A549 (cell line): ENCODE measurements around the gene SLF2. TPM values are rescaled to one million over a fixed set of nuclear protein-coding genes. Genes with fewer than 3 reads are reported as not detected.

Experiments used
- ATAC-seq, 2 experiments: fragments of 200-7000 bp in 1 of 2; fragments of >200 bp in 1 of 2; cut with Nextera tagmentation in 1 of 2; cut with Tn5 transposase in 1 of 2; 3 replicates each; pipeline versions ENCODE4 v1.8.0 to v1.9.1; 2018 to 2020; ENCODE audit warnings: mild to moderate bottlenecking in 1 of 2, moderate library complexity in 1 of 2
- CTCF ChIA-PET: fragments of 300-600 bp; sonication (Branson Sonifier 250); formaldehyde crosslinking; extraction: SDS; loops from one replicate; lab custom pipeline; 2021; ENCODE audit warnings: antibody characterized with exemption, inconsistent platforms; lab: Yijun Ruan, JAX
- POLR2A ChIA-PET: fragments of 350-600 bp; formaldehyde crosslinking; extraction: SDS; loops from one replicate; lab custom pipeline; 2021; ENCODE audit warnings: antibody characterized with exemption, inconsistent platforms; lab: Yijun Ruan, JAX
- DNase-seq, 2 experiments: peaks; one replicate each; pipeline versions ENCODE4 v3.0.0 to v3.0.0-alpha.2; 2011 to 2016; ENCODE audit warnings: low read depth in 1 of 2, low spot score in 1 of 2
- FAIRE-seq: peaks from 2 replicates; lab custom pipeline; 2011; peaks lifted over from hg19 to GRCh38; lab: Jason Lieb, UNC
- H3K27ac ChIP-seq, 2 experiments: fragments of >200 bp; sonication (Bioruptor Twin); formaldehyde crosslinking; 3 replicates each; pipeline ENCODE4 v1.5.1; 2016 to 2017
- H3K4me1 ChIP-seq: fragments of >200 bp; sonication (Bioruptor Twin); formaldehyde crosslinking; 3 replicates; pipeline ENCODE4 v1.6.1; 2016
- H3K4me2 ChIP-seq: fragments of >200 bp; sonication (Bioruptor Twin); formaldehyde crosslinking; 3 replicates; pipeline ENCODE4 v1.6.1; 2016
- H3K4me3 ChIP-seq: fragments of >200 bp; sonication (Bioruptor Twin); formaldehyde crosslinking; 3 replicates; pipeline ENCODE4 v1.5.1; 2016
- H3K9me3 ChIP-seq: fragments of >200 bp; sonication (Bioruptor Twin); formaldehyde crosslinking; 3 replicates; pipeline ENCODE4 v1.6.1; 2016
- CEBPB ChIP-seq, 2 experiments: fragments of >200 bp in 1 of 2; sonication (Bioruptor Twin) in 1 of 2; formaldehyde crosslinking in 1 of 2; IDR thresholded peaks; 2 replicates each; pipeline ENCODE4 v1.6.1; 2012 to 2016
- ESRRA ChIP-seq: fragments of 150-350 bp; IDR thresholded peaks from 2 replicates; pipeline ENCODE4 v1.6.1; 2014; ENCODE audit warnings: mild to moderate bottlenecking, low read length, borderline replicate concordance
- FOSB ChIP-seq: fragments of 250-450 bp; sonication (Bioruptor Pico); IDR thresholded peaks from 2 replicates; pipeline ENCODE4 v1.5.0; 2020; ENCODE audit warnings: mild to moderate bottlenecking, moderate library complexity
- GATA3 ChIP-seq: IDR thresholded peaks from 2 replicates; pipeline ENCODE4 v1.6.1; 2012; ENCODE audit warnings: borderline replicate concordance
- HOXB13 ChIP-seq: fragments of 250-450 bp; sonication (Bioruptor Pico); IDR thresholded peaks from 2 replicates; pipeline ENCODE4 v1.5.0; 2020; ENCODE audit warnings: low read depth, mild to moderate bottlenecking, moderate library complexity
- MAFK ChIP-seq: fragments of 450-650 bp; IDR thresholded peaks from 2 replicates; pipeline ENCODE4 v1.6.1; 2014; ENCODE audit not compliant: partially characterized antibody
- NFE2L2 ChIP-seq: fragments of 150-350 bp; conservative IDR thresholded peaks from 2 replicates; pipeline ENCODE4 v1.6.1; 2014; ENCODE audit warnings: low read length
- NPAS2 ChIP-seq: fragments of 250-450 bp; sonication (Bioruptor Pico); IDR thresholded peaks from 2 replicates; pipeline ENCODE4 v1.8.0; 2022; ENCODE audit warnings: mild to moderate bottlenecking, moderate library complexity, borderline replicate concordance
- POLR2AphosphoS2 ChIP-seq: conservative IDR thresholded peaks from 2 replicates; pipeline ENCODE4 v1.6.1; 2012; ENCODE audit warnings: low read length, improper control_type of control experiment, inconsistent platforms
- RAD21 ChIP-seq, 2 experiments: fragments of >200 bp in 1 of 2; sonication (Bioruptor Twin) in 1 of 2; formaldehyde crosslinking in 1 of 2; IDR thresholded peaks in 1 of 2; conservative IDR thresholded peaks in 1 of 2; 2 replicates in 1 of 2; 3 replicates in 1 of 2; pipeline ENCODE4 v1.6.1; 2012 to 2018; ENCODE audit warnings: inconsistent platforms in 1 of 2
- SMC3 ChIP-seq: fragments of >200 bp; sonication (Bioruptor Twin); formaldehyde crosslinking; IDR thresholded peaks from 3 replicates; pipeline ENCODE4 v1.6.1; 2018; ENCODE audit warnings: inconsistent platforms
- WGBS: methylation state at CpG from one replicate; pipeline ENCODE4 v1.1.6; 2017; ENCODE audit errors: missing lambda C conversion rate; 5-methylcytosine and 5-hydroxymethylcytosine counted together
- polyA plus RNA-seq, 4 experiments: library from polyadenylated mRNA; depleted of rRNA in 3 of 4; stranded (reverse); fragments of >200 nt; fragmentation: RNase III in 1 of 4; extraction: RNeasy Plus Mini Kit Qiagen cat#74134 plus additional on column Dnase treatment in 1 of 4; gene quantifications; 2 replicates in 3 of 4; 3 replicates in 1 of 4; pipeline ENCODE4 v1.2.3, GENCODE V29; 2011 to 2017
- TF ChIP-seq, protein P1 (sequence below): fragments of 150-350 bp; IDR thresholded peaks from 2 replicates; pipeline ENCODE4 v1.6.1; 2014; ENCODE audit warnings: low read depth, mild to moderate bottlenecking, low read length
- TF ChIP-seq, protein P2 (sequence below): fragments of 250-450 bp; sonication (Bioruptor Pico); IDR thresholded peaks from 2 replicates; pipeline ENCODE4 v1.5.0; 2020; ENCODE audit warnings: low read depth, mild to moderate bottlenecking, moderate library complexity
- TF ChIP-seq, protein P3 (sequence below): fragments of 450-650 bp; IDR thresholded peaks from 2 replicates; pipeline ENCODE4 v1.6.1; 2014; ENCODE audit warnings: antibody characterized with exemption

Gene SLF2
- polyA plus RNA-seq, 2 of the 4 experiments (the other 2 are of a cell fraction), result 13.0 to 16.6 TPM

DNA sequence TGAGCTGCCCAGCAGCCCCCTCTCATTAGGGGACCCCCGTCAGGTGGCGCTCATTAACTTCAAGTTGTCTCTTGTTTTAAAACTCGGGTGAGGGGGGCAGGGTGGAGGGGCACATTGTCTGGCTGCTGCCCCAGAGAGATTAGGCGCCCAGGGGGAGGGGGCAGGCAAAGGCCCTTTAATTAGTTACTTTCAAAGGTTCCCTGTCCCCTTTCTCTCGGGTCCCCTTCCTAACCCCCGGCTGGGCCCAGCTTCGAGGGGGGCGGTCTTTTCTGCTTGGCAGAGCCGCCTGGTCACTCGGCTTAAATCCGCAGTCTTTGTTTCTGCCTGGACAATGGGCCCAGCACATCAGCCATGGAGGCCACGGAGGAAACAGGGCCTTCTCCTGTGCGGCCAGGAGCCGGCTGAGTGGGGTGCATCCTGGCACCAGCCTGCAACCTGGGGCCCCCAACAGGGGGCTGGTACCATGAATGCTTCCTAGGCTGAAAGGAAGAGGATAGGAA lies 38.9 kb upstream of the SLF2 start:
- POLR2A ChIA-PET, result no interaction called here
- Histone ChIP-seq H3K4me3 (no peak overlapping the region), H3K9me3 (no peaks in the 10 kb centered on the region), H3K4me2 (no peak overlapping the region), H3K4me1 (peaks cover 22% of the 10 kb centered on the region; the same call in 2 of the 3 replicates), H3K27ac (0 out of 6 replicates have a peak overlapping the region, but pooled peaks of 1 of the 2 experiments have one; percentile 28)
- CTCF ChIA-PET, result interaction anchor here (0.6 to 15.9 kb wide), 10 partner anchors 9 to 392 kb away, joined by 3 to 289 read pairs (median 6); partner anchors contain the start of gene PAX2
- WGBS, result 74% methylated on average over 11 of the region's 14 CpGs
- no peak for FAIRE-seq
- DNase-seq, result no peak
- no peak for TF ChIP-seq NFE2L2
- TF ChIP-seq, protein P1, sequence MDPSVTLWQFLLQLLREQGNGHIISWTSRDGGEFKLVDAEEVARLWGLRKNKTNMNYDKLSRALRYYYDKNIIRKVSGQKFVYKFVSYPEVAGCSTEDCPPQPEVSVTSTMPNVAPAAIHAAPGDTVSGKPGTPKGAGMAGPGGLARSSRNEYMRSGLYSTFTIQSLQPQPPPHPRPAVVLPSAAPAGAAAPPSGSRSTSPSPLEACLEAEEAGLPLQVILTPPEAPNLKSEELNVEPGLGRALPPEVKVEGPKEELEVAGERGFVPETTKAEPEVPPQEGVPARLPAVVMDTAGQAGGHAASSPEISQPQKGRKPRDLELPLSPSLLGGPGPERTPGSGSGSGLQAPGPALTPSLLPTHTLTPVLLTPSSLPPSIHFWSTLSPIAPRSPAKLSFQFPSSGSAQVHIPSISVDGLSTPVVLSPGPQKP, result no peak
- TF ChIP-seq SMC3, result no peak
- TF ChIP-seq RAD21 (conservative IDR thresholded peaks at IDR 0.05 in 1 of 2, IDR thresholded peaks at IDR 0.05 in 1 of 2), result no peak
- TF ChIP-seq HOXB13, result no peak
- TF ChIP-seq, protein P2, sequence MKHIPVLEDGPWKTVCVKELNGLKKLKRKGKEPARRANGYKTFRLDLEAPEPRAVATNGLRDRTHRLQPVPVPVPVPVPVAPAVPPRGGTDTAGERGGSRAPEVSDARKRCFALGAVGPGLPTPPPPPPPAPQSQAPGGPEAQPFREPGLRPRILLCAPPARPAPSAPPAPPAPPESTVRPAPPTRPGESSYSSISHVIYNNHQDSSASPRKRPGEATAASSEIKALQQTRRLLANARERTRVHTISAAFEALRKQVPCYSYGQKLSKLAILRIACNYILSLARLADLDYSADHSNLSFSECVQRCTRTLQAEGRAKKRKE, result no peak
- no peak for TF ChIP-seq ESRRA
- TF ChIP-seq FOSB, result no peak
- no peak for TF ChIP-seq POLR2AphosphoS2
- no peak for TF ChIP-seq NPAS2 (CRISPR knock-in tag)
- no peak for ATAC-seq

DNA sequence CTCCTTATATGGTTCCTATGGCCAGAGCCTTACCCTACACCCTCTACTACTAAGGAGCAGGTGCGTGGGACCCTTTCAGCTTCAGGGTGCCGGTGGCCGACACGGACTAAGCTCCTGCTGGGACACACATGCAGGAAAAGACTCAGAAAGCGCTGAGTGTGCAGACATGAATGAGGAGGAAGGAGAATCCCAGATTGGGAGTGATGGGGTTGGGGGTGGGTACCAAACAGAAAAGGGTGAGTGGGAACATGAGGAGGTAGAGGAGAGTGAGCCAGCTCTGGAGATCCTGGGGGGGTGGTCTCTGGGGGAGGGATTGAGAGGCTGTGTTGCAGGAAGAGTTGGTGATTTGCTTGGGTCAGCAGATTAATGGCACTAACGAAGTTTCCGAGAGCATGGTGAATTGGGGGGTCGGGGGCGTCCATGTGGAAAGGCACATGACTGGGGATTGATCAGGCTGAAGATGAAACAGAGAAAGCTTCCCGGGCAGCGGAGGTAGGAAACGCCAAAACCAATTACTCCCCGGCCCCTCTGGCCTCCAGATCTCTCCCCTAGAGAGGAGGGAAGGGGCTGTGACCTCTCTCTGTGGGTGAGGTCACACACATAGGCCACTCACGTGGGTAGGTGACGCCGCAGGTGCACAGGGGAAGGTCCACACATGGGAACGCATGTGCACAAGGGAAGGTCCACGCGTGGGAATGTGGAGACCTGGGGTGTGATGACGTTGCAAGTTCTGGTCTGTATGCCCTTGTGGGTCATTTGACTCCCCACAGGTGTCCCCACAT lies 37.9 kb upstream of the SLF2 start:
- Histone ChIP-seq H3K4me2 (no peak overlapping the region), H3K9me3 (no peaks in the 10 kb centered on the region), H3K27ac (no peak overlapping the region)
- no peak for ATAC-seq
- DNase-seq, result no peak
- CTCF ChIA-PET, result interaction anchor here (0.6 to 15.9 kb wide), 8 partner anchors 10 to 339 kb away, joined by 3 to 289 read pairs (median 4); partner anchors contain the start of genes HIF1AN and PAX2
- TF ChIP-seq MAFK, result peak; percentile 88
- TF ChIP-seq, protein P3, sequence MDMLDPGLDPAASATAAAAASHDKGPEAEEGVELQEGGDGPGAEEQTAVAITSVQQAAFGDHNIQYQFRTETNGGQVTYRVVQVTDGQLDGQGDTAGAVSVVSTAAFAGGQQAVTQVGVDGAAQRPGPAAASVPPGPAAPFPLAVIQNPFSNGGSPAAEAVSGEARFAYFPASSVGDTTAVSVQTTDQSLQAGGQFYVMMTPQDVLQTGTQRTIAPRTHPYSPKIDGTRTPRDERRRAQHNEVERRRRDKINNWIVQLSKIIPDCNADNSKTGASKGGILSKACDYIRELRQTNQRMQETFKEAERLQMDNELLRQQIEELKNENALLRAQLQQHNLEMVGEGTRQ, result no peak
- TF ChIP-seq, all 56 proteins: peak for 1
- 84% methylated on average over 19 of the region's 20 CpGs for WGBS
- no peak overlapping the region for H3K4me3 ChIP-seq
- peaks cover 22% of the 10 kb centered on the region; the same call in 2 of the 3 replicates for H3K4me1 ChIP-seq
- POLR2A ChIA-PET, result no interaction called here
- no peak for FAIRE-seq

DNA sequence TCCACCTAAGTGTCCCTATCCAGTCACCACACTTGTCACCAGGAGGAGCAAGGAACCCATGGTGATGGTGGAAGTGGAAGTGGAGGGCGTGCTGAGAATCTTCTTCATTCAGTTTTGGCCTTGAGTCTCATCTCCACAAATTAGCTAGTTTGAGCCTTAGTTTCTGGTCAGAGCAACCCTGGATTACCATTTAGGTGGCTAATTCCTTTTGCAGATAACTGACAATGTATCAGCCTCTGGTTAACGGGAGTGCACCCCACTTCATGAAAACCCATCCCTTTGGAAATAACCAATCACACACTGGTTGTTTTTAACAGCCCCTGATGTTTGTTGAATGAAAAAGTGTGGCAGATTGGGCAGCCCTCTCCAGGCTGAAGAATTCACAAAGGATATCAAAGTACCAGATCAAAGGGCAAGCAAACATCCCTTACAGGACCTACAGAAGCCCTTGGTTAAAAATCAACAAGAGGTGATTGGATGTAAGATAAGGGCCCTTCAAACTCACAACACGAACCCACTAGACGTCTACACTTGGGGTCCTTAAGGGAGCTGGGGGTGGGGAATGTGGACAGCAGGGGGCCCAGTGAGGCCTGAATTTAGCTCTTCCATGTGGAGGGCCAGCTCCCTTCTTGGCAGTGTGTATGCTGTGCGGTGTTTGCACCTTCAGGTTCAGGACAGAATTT lies 37.1 kb upstream of the SLF2 start:
- ATAC-seq, result no peak
- H3K27ac ChIP-seq, result no peak overlapping the region
- POLR2A ChIA-PET, result no interaction called here

More for the DNA sequence above, 37.1 kb upstream of the SLF2 start:
- Histone ChIP-seq H3K9me3 (no peaks in the 10 kb centered on the region), H3K4me2 (peak overlapping the region; percentile 16; the same call in 1 of the 3 replicates), H3K4me1 (peaks cover 22% of the 10 kb centered on the region; the same call in 2 of the 3 replicates), H3K4me3 (no peak overlapping the region)
- FAIRE-seq, result no peak
- TF ChIP-seq CEBPB (IDR thresholded peaks at IDR 0.05) (no peak), GATA3 (no peak)
- CTCF ChIA-PET, result interaction anchor here (0.5 to 15.9 kb wide), 9 partner anchors 11 to 1316 kb away, joined by 3 to 289 read pairs (median 4); partner anchors contain the start of genes HIF1AN and PAX2
- WGBS, result 40% methylated on average over 5 of the region's 5 CpGs
- no peak for DNase-seq
